DMS79 treated with DMSO at 0.1 percent for 48 hours (cell line): ENCODE data around the gene KRT80.
A peak's percentile ranks its signal among the peaks of the same experiment; 100 is the strongest.

Source experiments
- DNase-seq: peaks from one replicate; lab custom pipeline; 2025; lab: John Stamatoyannopoulos, UW

KRT80 gene

DNA sequence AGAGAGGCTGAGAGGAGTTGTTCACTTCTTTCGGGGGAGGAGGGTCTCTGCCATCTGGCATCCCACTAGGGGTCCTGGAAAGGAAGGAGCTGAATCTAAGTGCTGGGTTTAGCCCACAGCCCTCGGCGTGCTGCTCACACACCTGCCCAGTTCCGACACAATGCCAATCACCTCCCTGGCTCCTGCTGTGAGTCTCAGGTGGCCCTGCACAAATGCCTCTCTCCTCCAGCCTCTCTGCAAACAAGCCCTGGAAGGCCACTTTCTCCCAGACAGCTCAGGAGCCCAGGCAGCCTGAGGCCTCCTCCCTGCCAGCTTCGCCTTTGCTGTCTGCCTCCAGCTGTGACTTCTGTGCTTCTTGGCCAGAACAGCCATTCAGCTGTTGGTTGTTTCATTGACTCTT is 61.1 kb downstream of the KRT80 start:
- peak; percentile 56 for DNase-seq

DNA sequence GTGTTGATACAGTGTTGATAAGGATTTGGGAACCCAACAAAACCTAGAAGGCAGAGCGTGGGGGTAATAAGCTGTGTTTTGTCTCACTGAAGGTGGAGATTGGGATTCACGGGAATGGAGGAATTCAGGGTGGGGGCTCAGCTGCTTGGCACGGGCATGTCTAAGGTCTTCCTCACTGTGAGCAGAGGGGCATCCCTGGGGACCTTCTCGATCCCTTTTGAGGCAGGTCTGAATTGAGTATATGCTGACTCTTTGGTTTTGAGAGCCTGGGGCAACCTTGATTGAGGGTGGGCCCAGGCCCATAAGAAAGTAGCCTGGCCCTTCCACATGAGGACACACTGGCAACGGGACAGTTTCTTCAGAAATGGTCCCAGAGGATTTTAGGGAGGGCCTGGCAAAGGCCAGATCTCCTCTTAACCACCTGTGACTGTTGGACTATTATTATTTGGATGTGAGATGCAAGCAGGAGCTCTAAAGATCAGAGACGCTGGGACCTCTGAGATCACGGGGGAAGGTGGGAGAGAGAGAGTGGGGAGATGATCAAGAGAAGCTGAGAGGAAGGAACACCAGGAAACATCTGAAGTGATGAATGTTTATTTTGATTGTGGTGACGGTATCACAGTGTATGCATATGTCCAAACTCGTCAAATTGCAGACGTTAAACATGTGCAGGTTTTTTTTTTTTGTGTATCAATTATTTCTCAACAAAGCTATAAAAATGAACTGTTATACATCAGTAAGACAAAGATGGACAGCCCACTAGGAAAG is 63.9 kb downstream of the KRT80 start:
- DNase-seq: no peak

DNA sequence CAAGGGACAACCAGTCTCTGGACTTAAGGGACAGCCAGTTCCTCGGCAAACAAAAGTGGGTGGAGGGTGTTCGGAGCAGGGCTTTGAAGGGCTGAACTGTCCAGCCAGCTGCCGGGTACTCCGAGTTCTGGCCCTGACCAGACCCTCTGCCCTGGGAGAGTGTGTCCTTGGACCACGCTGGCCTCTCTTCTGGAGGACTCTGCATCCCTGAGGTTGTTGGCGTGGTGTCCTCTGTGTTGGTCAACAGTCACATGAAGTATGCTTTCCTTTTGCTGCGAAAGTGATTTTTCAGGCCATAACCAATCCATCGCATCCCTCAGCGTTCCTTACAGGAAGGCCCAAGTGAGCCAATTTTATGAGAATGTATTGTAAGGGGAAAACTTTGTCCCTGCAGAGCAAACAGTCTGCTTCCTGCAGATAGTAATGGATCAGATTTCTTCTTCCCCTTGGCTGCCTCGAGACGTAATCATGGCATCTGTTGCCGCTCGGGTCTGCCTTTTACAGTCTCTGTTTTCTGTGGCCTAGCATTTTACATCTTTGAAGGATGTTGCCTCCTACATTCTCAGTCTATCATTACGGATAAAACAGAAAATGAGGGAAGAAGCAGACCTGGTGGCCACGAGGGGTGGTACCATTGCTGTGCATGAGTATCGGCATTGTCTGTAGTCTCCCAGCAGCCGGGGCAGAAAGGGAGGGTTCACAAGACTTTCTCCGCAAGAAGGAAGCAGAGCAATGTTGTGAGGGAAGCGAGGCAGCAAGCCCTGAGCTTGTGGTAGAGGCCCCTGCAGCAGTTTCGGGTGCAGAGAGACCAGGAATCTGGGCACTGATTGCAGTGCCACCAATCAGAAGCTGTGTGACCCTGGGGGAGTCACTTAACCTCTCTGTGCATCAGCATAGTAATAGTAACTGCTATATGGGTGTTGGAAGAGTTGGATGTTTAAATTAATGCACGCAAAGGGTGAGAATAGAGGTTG is 64.9 kb downstream of the KRT80 start:
- no peak for DNase-seq

DNA sequence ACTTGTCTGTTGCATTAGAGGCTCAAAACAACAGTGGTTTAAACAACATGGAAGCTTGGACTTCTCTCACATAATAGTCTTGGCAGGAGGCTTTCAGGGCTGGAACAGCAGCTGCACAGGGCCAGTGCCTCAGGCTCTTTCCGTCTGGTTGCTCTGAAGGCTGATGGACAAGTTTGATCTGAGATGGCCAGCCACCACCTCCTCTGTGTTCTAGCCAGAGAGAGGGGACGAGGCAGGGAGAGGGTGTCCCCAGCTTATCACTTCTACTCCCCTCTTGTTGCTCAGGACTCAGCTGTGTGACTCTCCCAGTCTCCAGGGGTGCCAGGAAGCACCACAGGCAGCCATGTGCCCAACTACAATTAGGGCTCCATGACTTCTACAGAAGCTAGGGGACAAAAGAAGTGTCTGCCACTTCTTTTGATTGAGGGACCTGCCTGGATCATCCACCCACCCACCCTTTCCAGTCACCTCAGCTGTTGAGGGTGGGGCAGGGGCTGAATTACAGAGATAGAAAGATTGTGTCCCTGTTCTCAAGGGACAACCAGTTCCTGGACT is 65.7 kb downstream of the KRT80 start:
- no peak for DNase-seq

DNA sequence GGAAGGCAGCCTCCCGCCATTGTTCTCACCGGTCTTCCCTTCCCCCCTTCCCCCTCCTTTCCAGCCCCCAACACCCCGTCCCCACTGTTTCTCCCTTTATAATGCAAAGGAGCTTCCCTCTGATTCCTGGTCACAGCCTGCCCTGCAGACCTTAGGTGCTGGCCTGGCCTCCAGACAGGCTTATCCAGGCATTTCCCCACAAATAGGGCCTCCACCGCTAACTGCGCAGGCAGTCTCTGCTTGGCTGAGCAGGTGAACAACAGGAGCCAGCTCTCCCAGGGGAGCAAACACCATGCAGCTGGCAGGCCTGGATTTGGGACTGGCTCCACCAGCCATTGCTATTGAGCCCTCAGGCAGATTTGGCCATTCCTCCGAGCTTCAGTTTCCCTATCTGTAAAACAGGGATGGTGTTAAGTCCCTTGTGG is 66.3 kb downstream of the KRT80 start:
- DNase-seq: peak; percentile 12

DNA sequence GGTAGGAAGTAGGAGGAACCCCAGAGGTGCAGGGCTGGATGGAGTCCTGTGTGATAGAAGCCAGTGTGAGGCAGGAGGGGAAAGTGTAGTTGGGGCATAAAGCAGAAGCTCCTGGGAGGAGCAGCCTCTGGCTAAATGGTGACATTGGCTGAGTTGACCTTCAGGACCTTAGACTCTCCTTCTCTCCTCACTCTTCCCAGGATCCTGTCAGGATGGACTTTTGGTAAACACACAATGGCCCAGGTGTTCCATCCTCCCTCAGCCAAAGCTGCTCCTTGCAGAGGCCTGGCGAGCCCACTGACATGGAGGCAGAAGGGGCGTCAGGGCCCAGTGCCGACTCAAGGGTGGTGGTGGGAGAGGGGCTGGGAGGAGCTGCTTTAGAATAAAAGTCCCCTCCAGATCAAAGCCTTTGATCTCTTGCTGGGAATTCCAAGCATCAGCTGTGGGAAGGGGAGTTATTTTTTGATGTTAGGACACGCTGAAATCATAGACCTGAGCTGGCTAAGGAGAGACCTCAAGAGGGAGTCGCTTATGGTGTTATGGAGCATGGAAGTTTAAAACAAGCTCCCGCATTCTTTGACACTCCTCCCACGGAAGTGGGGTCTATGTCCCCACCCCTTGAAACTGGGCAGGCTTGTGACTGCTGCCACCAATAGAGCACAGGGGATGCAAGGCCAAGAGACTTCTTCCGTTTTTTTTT is 68.2 kb downstream of the KRT80 start:
- DNase-seq: no peak

DNA sequence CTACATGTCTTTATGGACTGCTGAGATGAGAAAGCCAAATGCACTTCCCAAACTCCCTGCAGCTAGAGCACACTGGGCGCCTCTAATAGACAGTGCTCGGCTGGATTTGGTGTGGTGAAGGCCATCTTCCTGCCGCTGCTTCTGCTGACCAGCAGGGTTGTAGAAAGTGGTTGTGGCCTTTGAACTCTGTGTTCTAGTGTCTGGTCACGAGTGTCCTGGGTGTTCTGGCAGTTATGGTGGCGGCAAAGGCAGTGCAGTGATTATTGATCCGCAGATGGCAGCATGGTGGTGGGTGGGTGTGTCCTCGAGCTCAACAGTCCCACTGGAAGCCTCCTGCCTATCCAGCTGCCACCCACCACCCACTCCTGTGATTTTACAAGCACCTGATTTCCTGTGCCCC is 68.9 kb downstream of the KRT80 start:
- DNase-seq: no peak

DNA sequence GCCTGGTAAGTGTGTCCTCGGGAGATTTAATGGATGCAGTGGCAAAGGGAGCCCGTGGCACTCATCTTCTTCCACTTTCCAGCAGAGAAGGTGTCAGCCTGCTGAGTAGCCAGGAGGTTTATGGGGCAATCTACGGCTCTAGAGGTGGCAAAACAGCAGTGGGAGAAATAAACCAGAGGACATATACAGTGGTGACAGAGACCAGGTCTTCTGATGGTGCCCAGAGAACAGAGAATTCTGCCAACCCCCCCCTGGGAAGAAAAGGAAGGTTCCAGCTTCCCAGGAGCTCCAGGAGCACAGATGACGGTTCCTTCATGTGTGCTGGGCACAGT is 69.3 kb downstream of the KRT80 start:
- no peak for DNase-seq

DNA sequence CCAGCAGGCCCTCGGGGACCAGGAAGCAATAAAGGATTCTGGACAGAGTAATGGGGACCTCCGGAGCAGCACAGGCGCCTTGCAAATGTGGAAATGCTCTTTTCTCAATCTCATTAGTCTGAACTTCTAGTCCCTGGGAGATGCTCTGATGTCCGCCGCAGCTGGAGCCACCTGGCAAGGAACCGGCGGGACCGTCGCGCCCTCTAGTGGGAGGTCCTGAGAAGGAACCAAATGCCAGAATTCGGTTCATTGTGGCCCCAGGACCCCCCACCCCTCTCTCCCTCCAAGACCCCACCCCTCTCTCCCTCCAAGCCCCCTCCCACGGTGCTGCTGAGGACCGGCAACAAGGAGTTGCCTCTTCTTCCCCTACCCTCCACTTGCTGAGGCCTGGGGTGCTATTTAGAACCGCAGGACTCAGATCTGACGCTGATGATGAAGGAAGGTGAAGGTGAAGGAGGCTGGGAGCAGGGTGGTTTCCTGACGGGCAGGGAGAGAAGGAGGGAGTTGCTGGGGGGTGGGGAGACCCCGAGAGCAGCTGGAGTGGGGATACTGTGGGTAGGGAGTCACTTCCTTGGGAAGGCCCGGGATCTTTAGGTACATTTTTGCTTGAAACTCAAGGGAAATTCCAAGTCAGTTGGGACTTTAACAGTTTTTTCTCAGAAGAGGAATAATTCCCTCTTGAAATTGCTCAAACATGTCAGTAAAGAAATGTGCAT is 69.8 kb downstream of the KRT80 start:
- no peak for DNase-seq

DNA sequence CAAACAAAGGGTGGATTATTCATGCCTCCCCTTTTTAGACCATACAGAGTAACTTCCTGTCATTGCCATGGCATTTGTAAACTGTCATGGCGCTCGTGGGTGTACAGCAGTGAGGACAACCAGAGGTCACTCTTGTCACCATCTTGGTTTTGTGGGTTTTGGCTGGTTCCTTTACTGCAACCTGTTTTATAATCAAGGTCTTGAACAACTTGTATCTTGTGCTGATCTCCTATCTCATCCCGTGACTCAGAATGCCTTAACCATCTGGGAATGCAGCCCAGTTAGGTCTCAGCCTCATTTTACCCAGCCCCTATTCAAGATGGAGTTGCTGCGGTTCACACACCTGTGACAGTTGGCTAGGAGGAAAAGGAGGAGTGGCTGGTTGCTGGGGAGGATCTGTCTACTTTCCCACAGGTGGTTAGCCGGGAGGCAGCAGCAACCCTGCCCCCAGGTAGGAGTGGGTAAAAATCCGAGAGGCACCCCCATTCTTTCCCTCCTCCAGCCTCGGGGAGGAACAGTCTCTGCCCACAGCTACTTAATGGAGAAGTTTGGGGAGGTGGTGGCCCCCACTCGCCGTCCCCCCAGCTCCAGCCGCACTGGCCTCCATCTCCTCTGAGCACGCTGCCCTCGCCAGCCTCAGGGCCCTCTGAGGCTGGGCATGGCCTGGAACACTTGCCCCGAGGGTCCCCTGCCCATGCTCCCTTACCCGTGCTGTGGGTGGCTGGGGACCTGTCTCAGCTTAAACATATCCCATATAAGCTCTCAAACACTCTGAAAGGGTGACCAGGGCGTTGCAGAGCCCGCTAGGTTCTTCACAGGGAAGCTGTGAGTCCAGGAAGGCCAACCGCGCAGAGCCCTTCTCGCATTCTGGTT is 70.6 kb downstream of the KRT80 start:
- no peak for DNase-seq

DNA sequence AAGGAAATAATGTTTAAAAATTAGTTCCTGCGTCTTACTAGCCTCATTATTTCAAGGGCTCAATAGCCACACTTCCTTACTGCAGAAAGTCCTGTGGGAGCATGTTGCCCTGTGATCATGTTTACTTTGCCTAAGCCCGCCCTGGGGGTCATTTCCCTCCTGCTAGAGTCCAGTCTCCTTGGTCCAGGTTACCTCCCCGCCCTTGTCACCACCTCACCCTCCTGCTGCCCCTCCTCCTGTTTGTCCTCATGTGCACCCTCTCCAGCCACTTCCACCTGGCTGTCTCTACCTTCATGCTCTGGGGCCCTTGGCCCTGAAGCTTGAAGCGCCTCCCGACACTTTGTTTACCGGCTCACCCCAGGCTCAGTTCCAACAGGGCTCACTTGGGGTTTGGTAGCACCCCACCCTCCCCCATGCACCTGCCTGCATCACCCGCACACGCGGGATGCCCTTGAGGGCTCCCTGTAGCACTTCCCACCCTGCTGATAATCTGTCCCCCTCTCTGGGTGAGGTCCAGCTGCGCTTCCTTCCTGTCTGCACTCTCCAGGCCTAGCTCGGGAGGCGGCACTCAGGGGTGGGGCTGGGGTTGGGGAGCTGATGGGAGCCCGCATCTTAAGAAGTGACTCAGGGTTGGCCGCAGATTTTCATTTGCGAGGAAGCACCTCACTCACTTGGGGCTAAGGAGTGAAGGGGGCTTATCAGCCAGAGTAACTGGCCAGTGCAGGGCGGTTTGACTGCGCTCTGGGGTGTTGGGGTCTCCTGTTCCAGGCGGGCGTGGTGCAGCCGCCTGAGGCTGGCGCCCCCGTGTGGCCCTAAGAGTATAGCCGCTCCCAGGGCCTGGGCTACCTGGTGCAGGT is 72.2 kb downstream of the KRT80 start:
- DNase-seq: peak; percentile 51
